CD14-positive monocyte (primary cell): ENCODE results near the gene ATG101. TPM values are rescaled to one million over a fixed set of nuclear protein-coding genes. Genes with fewer than 3 reads are reported as not detected.
A peak's percentile ranks its signal among the peaks of the same experiment; 100 is the strongest.

Experiments used
- DNase-seq, 3 donors: peaks; one replicate each; pipeline ENCODE4 v3.0.0-alpha.2; 2011 to 2022
- H2AFZ ChIP-seq: 2 replicates; pipeline ENCODE4 v1.6.0; 2012; ENCODE audit warnings: mild to moderate bottlenecking, low read depth, low read length, inconsistent platforms; ENCODE audit not compliant: insufficient read depth, poor library complexity, severe bottlenecking
- H3K27ac ChIP-seq, 2 donors: 1 replicate in 1 of 2; 2 replicates in 1 of 2; pipeline ENCODE4 v1.5.1; 2012 to 2013; ENCODE audit warnings: low read length in 2 of 2, control low read depth in 1 of 2, inconsistent platforms in 1 of 2, low read depth in 1 of 2, mild to moderate bottlenecking in 1 of 2
- H3K27me3 ChIP-seq, 2 donors: one replicate each; pipeline versions ENCODE4 v1.6.0 to v1.6.1; 2011 to 2013; ENCODE audit warnings: low read length in 2 of 2; ENCODE audit not compliant: control insufficient read depth in 2 of 2, insufficient read depth in 2 of 2
- H3K36me3 ChIP-seq, 2 donors: replicated peaks in 1 of 2; 1 replicate in 1 of 2; 2 replicates in 1 of 2; pipeline versions ENCODE4 v1.5.1 to v1.6.1; 2012 to 2013; ENCODE audit warnings: low read length in 2 of 2, control low read depth in 1 of 2, inconsistent platforms in 1 of 2, mild to moderate bottlenecking in 1 of 2; ENCODE audit not compliant: insufficient read depth in 2 of 2, control insufficient read depth in 1 of 2
- H3K4me1 ChIP-seq, 2 donors: 1 replicate in 1 of 2; 2 replicates in 1 of 2; pipeline versions ENCODE4 v1.5.1 to v1.6.1; 2012 to 2013; ENCODE audit warnings: low read length in 2 of 2, control low read depth in 1 of 2, inconsistent platforms in 1 of 2, mild to moderate bottlenecking in 1 of 2, moderate library complexity in 1 of 2; ENCODE audit not compliant: insufficient read depth in 2 of 2, control insufficient read depth in 1 of 2
- H3K4me2 ChIP-seq: replicated peaks from 2 replicates; pipeline ENCODE3; 2012; ENCODE audit warnings: low read length, moderate library complexity, mild to moderate bottlenecking; ENCODE audit not compliant: poor library complexity, severe bottlenecking; ENCODE audit errors: extremely low read depth
- H3K4me3 ChIP-seq, 3 experiments: fragments of 200-600 bp in 1 of 3; sonication (generic) in 1 of 3; replicated peaks in 1 of 3; 1 replicate in 2 of 3; 2 replicates in 1 of 3; pipeline ENCODE4 v1.5.1; 2011 to 2013; ENCODE audit warnings: low read length in 3 of 3, mild to moderate bottlenecking in 3 of 3, control low read depth in 2 of 3, low read depth in 2 of 3, inconsistent platforms in 1 of 3, moderate library complexity in 1 of 3
- H3K79me2 ChIP-seq: 2 replicates; pipeline ENCODE4 v1.6.0; 2012; ENCODE audit warnings: mild to moderate bottlenecking, control low read depth, inconsistent platforms, low read length, moderate library complexity; ENCODE audit not compliant: insufficient read depth
- H3K9ac ChIP-seq: 2 replicates; pipeline ENCODE4 v1.6.0; 2017; ENCODE audit warnings: low read length, mild to moderate bottlenecking; ENCODE audit not compliant: insufficient read depth, poor library complexity, severe bottlenecking
- H3K9me3 ChIP-seq, 2 donors: replicated peaks in 1 of 2; 1 replicate in 1 of 2; 2 replicates in 1 of 2; pipeline versions ENCODE4 v1.5.1 to v1.6.1; 2012 to 2013; ENCODE audit warnings: low read length in 2 of 2, control low read depth in 1 of 2; ENCODE audit not compliant: control insufficient read depth in 1 of 2, insufficient read depth in 1 of 2
- H4K20me1 ChIP-seq: 2 replicates; pipeline ENCODE4 v1.6.0; 2012; ENCODE audit warnings: mild to moderate bottlenecking, low read length, control low read depth, moderate library complexity; ENCODE audit not compliant: insufficient read depth
- H3K27ac Mint-ChIP-seq, 7 donors: one replicate each; pipeline ENCODE4 v1.8.0; 2020; ENCODE audit warnings: mild to moderate bottlenecking in 7 of 7, mixed read lengths in 7 of 7, moderate library complexity in 6 of 7, inconsistent platforms in 2 of 7
- H3K27me3 Mint-ChIP-seq, 3 donors: one replicate each; pipeline ENCODE4 v1.8.0; 2021 to 2022; ENCODE audit warnings: low read depth in 3 of 3, mild to moderate bottlenecking in 3 of 3, mixed read lengths in 3 of 3, moderate library complexity in 3 of 3, inconsistent platforms in 1 of 3
- H3K36me3 Mint-ChIP-seq, 2 donors: one replicate each; pipeline ENCODE4 v1.8.0; 2020; ENCODE audit warnings: mixed read lengths in 2 of 2, inconsistent platforms in 1 of 2, mild to moderate bottlenecking in 1 of 2
- H3K4me1 Mint-ChIP-seq: one replicate; pipeline ENCODE4 v1.8.0; 2020; ENCODE audit warnings: mild to moderate bottlenecking, mixed read lengths
- H3K4me3 Mint-ChIP-seq, 2 donors: one replicate each; pipeline ENCODE4 v1.8.0; 2020; ENCODE audit warnings: mild to moderate bottlenecking in 2 of 2, mixed read lengths in 2 of 2, moderate library complexity in 1 of 2
- H3K9me3 Mint-ChIP-seq, 7 donors: one replicate each; pipeline ENCODE4 v1.8.0; 2020 to 2022; ENCODE audit warnings: mixed read lengths in 7 of 7, mild to moderate bottlenecking in 6 of 7, moderate library complexity in 6 of 7, inconsistent platforms in 2 of 7
- WGBS: methylation state at CpG from one replicate; pipeline ENCODE4 v1.1.5; 2013; ENCODE audit warnings: missing lambda C conversion rate; ENCODE audit not compliant: insufficient coverage; 5-methylcytosine and 5-hydroxymethylcytosine counted together
- intact Hi-C, 2 donors: fragments of 100-400 bp; cut with micrococcal nuclease; formaldehyde crosslinking; loops; one replicate each; pipeline versions ENCODE4 v1.15.0 to v1.15.1; 2023
- polyA plus RNA-seq, 3 donors: library from polyadenylated mRNA; depleted of rRNA in 1 of 3; unstranded in 2 of 3; stranded (reverse) in 1 of 3; fragments of 300-500 nt in 2 of 3; fragments of >200 nt in 1 of 3; fragmentation: Illumina TruSeq in 2 of 3; gene quantifications; 1 replicate in 2 of 3; 2 replicates in 1 of 3; pipeline ENCODE4 v1.2.3, GENCODE V29; 2012 to 2021
- TF ChIP-seq, protein P1 (sequence below): fragments of 200-600 bp; IDR thresholded peaks from one replicate; pipeline ENCODE4 v1.8.0; 2022; ENCODE audit warnings: antibody characterized with exemption, mild to moderate bottlenecking

Gene ATG101
- polyA plus RNA-seq, 3 donors: 20.5 to 120 (median 26.4) TPM

DNA sequence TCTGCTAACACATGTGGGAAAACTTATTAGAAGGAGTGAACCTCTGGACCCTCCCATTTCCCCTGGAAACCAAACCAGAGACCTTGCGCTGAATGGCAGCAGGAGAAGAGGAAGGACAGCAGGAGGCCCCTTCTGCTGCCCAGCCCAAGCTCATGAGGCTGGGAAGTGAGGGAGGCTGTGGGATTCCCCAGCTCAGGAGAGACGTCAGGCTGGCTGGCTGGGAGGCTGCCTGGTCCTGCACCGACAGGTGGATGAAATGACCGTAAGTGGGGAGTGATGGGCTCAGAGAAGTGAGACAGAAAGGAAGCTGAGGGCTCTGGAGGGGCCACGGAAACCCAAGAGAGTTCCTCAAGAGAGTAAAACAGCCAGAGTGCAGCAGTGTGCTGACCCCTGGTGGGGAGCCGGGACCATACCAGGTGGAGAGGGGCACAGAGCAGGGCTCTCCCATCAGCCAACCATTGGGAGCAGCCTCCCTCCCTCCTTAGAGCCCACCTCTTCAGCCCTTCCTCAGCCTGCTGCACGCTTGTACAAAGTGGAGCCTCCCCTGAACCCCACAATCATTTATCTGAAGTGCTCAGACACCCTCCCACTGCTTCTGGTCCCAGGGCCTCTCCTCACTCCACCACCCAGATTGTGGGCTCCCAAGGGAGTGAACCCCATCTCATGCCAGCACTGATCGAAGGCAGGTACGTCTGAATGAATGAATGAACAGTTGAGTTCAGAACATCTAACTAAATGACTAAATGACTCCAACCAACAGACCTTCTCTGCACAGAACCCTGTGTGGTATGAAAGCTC lies 49.0 kb upstream of the ATG101 start:
- peak overlapping the region in 2 of 7 donors; percentile 32 to 82 for H3K27ac Mint-ChIP-seq
- Histone ChIP-seq H3K4me1 (peaks cover 35 to 41% of the 10 kb centered on the region in 2 donors), H3K27me3 (peaks cover 0 to 8% of the 10 kb centered on the region in 2 donors), H2AFZ (peak overlapping the region; percentile 37), H3K4me3 (peak overlapping the region in 1 of 3 experiments; percentile 23), H4K20me1 (no peaks in the 10 kb centered on the region), H3K36me3 (no peaks in the 10 kb centered on the region), H3K9me3 (no peaks in the 10 kb centered on the region), H3K4me2 (peak overlapping the region; percentile 53), H3K79me2 (no peaks in the 10 kb centered on the region), H3K9ac (no peak overlapping the region), H3K27ac (no peak overlapping the region)
- 1% methylated on average over 7 of the region's 9 CpGs for WGBS
- DNase-seq: peak; percentile 51 to 66 (median 61)
- peaks cover 0 to 2% of the 10 kb centered on the region in 2 donors for H3K36me3 Mint-ChIP-seq
- TF ChIP-seq, protein P1, sequence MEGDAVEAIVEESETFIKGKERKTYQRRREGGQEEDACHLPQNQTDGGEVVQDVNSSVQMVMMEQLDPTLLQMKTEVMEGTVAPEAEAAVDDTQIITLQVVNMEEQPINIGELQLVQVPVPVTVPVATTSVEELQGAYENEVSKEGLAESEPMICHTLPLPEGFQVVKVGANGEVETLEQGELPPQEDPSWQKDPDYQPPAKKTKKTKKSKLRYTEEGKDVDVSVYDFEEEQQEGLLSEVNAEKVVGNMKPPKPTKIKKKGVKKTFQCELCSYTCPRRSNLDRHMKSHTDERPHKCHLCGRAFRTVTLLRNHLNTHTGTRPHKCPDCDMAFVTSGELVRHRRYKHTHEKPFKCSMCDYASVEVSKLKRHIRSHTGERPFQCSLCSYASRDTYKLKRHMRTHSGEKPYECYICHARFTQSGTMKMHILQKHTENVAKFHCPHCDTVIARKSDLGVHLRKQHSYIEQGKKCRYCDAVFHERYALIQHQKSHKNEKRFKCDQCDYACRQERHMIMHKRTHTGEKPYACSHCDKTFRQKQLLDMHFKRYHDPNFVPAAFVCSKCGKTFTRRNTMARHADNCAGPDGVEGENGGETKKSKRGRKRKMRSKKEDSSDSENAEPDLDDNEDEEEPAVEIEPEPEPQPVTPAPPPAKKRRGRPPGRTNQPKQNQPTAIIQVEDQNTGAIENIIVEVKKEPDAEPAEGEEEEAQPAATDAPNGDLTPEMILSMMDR: peak; percentile 85
- peak overlapping the region; percentile 64 for H3K4me3 Mint-ChIP-seq
- intact Hi-C loops: loop anchor here in 1 of 2 donors (5.0 kb wide), 1 partner anchor 598 kb away; the partner anchor contains the start of gene SLC4A8
- peaks cover 0 to 4% (median 0%) of the 10 kb centered on the region in 7 donors for H3K9me3 Mint-ChIP-seq
- H3K4me1 Mint-ChIP-seq: peaks cover 41% of the 10 kb centered on the region
- H3K27me3 Mint-ChIP-seq: peaks cover 12 to 42% (median 23%) of the 10 kb centered on the region in 3 donors

DNA sequence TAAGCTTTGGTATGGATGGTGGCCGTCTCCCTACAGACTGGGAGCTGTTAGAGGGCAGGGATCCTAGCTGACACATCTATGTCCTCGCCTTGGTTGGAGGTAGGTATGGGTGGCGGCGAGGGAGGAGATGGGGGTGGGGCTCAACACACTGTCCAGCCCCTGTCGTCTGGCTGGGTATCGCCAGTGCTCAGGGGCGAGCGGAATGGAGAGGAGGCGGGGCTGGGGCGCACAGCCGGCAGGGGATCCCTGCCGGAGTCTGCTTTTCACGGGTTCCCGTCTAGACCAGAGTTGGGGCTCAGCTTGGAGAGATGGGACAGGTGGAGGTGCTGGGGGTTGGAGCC lies 47.0 kb upstream of the ATG101 start:
- TF ChIP-seq, protein P1: no peak
- WGBS: 0% methylated on average over 12 of the region's 14 CpGs
- intact Hi-C loops: loop anchor here in 1 of 2 donors (2.0 to 5.0 kb wide), 2 partner anchors 34 to 601 kb away; partner anchors contain the start of gene SLC4A8
- Mint-ChIP-seq H3K4me3 (peak overlapping the region; percentile 75 to 92), H3K27ac (peak overlapping the region in 4 of 7 donors; percentile 18 to 94 (median 76)), H3K27me3 (peaks cover 7 to 31% (median 23%) of the 10 kb centered on the region in 3 donors), H3K36me3 (peaks cover 0 to 2% of the 10 kb centered on the region in 2 donors), H3K4me1 (peaks cover 53% of the 10 kb centered on the region), H3K9me3 (peaks cover 0 to 4% (median 0%) of the 10 kb centered on the region in 7 donors)
- Histone ChIP-seq H3K9ac (peak overlapping the region; percentile 39), H3K4me2 (peak overlapping the region; percentile 95), H3K4me3 (peak overlapping the region; percentile 21 to 71 (median 37)), H3K27ac (no peak overlapping the region), H3K9me3 (no peaks in the 10 kb centered on the region), H3K36me3 (no peaks in the 10 kb centered on the region), H3K79me2 (no peaks in the 10 kb centered on the region), H4K20me1 (no peaks in the 10 kb centered on the region), H2AFZ (peak overlapping the region; percentile 87), H3K4me1 (peaks cover 39 to 55% of the 10 kb centered on the region in 2 donors), H3K27me3 (peaks cover 0 to 8% of the 10 kb centered on the region in 2 donors)
- no peak for DNase-seq
